Esophagus muscularis mucosa (tissue), 3 donors: ENCODE data around the gene TRAPPC5.

Source experiments
- POLR2A ChIP-seq: fragments of 450-650 bp; IDR thresholded peaks from one replicate; pipeline ENCODE4 v1.6.1; 2017; ENCODE audit warnings: antibody characterized with exemption, moderate library complexity, mild to moderate bottlenecking, low read depth
- TF ChIP-seq, protein P1 (sequence below), 3 experiments: fragments of 200-600 bp in 2 of 3; fragments of 450-650 bp in 1 of 3; sonication (generic) in 2 of 3; IDR thresholded peaks; one replicate each; pipeline ENCODE4 v1.5.1; 2017 to 2019; ENCODE audit warnings: antibody characterized with exemption in 3 of 3, mild to moderate bottlenecking in 2 of 3, moderate library complexity in 1 of 3

DNA sequence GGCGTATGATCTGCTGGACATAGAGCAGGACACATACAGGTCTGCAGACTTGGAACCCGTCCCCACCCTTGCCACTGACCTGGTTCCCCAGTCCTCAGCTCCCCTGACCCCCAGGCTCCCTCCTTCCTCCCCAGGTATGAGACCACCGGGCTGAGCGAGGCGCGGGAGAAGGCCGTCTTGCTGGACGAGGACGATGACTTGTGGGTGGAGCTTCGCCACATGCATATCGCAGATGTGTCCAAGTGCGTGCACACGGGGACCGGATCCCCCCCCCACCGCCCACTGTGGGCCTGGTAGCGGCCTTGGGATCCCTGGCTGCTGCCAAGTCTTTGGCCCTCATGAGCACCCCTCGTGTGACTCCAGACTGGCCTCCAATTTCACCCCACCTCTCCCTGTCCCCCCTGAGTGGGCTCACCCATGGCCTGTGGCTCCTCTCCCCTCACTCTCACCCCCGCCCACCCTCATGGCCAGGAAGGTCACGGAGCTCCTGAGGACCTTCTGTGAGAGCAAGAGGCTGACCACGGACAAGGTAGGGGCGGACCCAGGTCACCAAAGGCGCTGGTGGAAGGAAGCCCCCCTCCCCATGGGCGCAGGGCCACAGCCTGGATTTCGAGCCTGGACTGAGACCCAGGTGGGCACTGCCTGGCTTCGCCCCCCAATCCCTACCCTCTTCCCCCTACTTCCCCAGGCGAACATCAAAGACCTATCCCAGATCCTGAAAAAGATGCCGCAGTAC, 38.2 kb upstream of the TRAPPC5 start:
- no peak for TF ChIP-seq POLR2A
- TF ChIP-seq, protein P1, sequence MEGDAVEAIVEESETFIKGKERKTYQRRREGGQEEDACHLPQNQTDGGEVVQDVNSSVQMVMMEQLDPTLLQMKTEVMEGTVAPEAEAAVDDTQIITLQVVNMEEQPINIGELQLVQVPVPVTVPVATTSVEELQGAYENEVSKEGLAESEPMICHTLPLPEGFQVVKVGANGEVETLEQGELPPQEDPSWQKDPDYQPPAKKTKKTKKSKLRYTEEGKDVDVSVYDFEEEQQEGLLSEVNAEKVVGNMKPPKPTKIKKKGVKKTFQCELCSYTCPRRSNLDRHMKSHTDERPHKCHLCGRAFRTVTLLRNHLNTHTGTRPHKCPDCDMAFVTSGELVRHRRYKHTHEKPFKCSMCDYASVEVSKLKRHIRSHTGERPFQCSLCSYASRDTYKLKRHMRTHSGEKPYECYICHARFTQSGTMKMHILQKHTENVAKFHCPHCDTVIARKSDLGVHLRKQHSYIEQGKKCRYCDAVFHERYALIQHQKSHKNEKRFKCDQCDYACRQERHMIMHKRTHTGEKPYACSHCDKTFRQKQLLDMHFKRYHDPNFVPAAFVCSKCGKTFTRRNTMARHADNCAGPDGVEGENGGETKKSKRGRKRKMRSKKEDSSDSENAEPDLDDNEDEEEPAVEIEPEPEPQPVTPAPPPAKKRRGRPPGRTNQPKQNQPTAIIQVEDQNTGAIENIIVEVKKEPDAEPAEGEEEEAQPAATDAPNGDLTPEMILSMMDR (IDR thresholded peaks at IDR 0.05), result no peak
